Endothelial cell (in vitro differentiated cells): ENCODE results near the gene KLHL42. TPM values are rescaled to one million over a fixed set of nuclear protein-coding genes. Genes with fewer than 3 reads are reported as not detected.

ENCODE experiments used
- total RNA-seq: library from RNA; stranded (reverse); fragmentation: NEBNext Ultra II Directional; extraction: Animal tissue kit (Norgen Biotek cat#: 25700); gene quantifications from one replicate; pipeline ENCODE4 v1.2.1, GENCODE V29; 2021; ENCODE audit not compliant: unreplicated experiment

KLHL42 gene
- total RNA-seq, 1 donor from 2014 or later = 27.3 TPM

Other genes starting within 250 kb of the KLHL42 start
- 4.0 TPM for gene REP15, start 83.8 kb upstream of the KLHL42 start, total RNA-seq
- 30.0 TPM for gene MRPS35, start 69.4 kb upstream of the KLHL42 start, total RNA-seq
- not detected for gene MANSC4, start within 50 bp of the KLHL42 start, total RNA-seq
- gene PTHLH, start 192.5 kb downstream of the KLHL42 start, total RNA-seq = 4.7 TPM